A549 (cell line): Measurements from ENCODE around the gene CALN1.

Source experiments
- CEBPB ChIP-seq, 2 experiments: fragments of >200 bp in 1 of 2; sonication (Bioruptor Twin) in 1 of 2; formaldehyde crosslinking in 1 of 2; IDR thresholded peaks; 2 replicates each; pipeline ENCODE4 v1.6.1; 2012 to 2016
- CTCF ChIP-seq: fragments of >200 bp; sonication (Bioruptor Twin); formaldehyde crosslinking; IDR thresholded peaks from 3 replicates; pipeline ENCODE4 v1.5.1; 2016

DNA sequence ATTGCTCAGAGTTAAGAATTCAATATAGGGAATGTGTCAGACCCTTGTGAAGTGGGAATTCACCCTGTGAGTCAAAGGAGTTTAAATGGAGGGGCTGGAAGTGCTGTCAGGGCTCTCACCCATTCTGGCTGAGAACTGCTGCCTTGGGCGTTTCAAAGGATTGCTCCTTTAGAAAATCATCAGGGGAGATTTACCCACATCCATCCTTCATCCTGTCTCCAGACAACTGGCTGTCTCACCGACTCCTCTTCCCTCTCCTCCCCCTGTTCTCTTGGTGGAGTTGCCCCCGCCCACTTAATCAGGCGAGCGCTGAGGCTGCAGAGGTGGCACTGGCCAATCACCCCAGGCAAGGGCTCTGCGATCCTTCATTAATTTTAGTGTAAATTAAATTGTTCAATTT, 554.8 kb downstream of the CALN1 start:
- no peak for TF ChIP-seq CEBPB (IDR thresholded peaks at IDR 0.05)
- no peak for TF ChIP-seq CTCF
